Endodermal cell (in vitro differentiated cells): Measurements from ENCODE around the gene SLAMF7. TPM values are rescaled to one million over a fixed set of nuclear protein-coding genes. Genes with fewer than 3 reads are reported as not detected.

ENCODE experiments used
- DNase-seq: peaks from one replicate; pipeline ENCODE4 v3.0.0-alpha.2; 2017
- H3K27ac ChIP-seq: 2 replicates; pipeline ENCODE4 v1.5.1; 2013; ENCODE audit warnings: mild to moderate bottlenecking, low read depth, low read length, moderate library complexity
- H3K27me3 ChIP-seq: 2 replicates; pipeline ENCODE4 v1.6.1; 2013; ENCODE audit warnings: mild to moderate bottlenecking, low read length, moderate library complexity; ENCODE audit not compliant: insufficient read depth, control insufficient read depth, poor library complexity, severe bottlenecking
- H3K36me3 ChIP-seq: 2 replicates; pipeline ENCODE4 v1.7.0; 2013; ENCODE audit warnings: mild to moderate bottlenecking, low read length, moderate library complexity; ENCODE audit not compliant: control insufficient read depth, insufficient read depth
- H3K4me1 ChIP-seq: one replicate; pipeline ENCODE4 v1.7.0; 2013; ENCODE audit warnings: low read length; ENCODE audit not compliant: control insufficient read depth, insufficient read depth
- H3K4me3 ChIP-seq: 2 replicates; pipeline ENCODE4 v1.5.1; 2013; ENCODE audit warnings: mild to moderate bottlenecking, low read length, moderate library complexity
- H3K9ac ChIP-seq: 2 replicates; pipeline ENCODE4 v1.6.1; 2013; ENCODE audit warnings: mild to moderate bottlenecking, low read length, moderate library complexity; ENCODE audit not compliant: poor library complexity, severe bottlenecking; ENCODE audit errors: extremely low read depth
- H3K9me3 ChIP-seq: 2 replicates; pipeline ENCODE4 v1.6.1; 2013; ENCODE audit warnings: mild to moderate bottlenecking, low read length, moderate library complexity; ENCODE audit not compliant: control insufficient read depth
- H3K27ac Mint-ChIP-seq: 2 replicates; pipeline ENCODE4 v1.8.0; 2020; ENCODE audit warnings: mixed read lengths
- H3K27me3 Mint-ChIP-seq: 2 replicates; pipeline ENCODE4 v1.8.0; 2021; ENCODE audit warnings: mild to moderate bottlenecking, mixed read lengths; ENCODE audit not compliant: insufficient read depth
- H3K36me3 Mint-ChIP-seq: 2 replicates; pipeline ENCODE4 v1.8.0; 2020; ENCODE audit warnings: low read depth, mixed read lengths
- H3K4me1 Mint-ChIP-seq: 2 replicates; pipeline ENCODE4 v1.8.0; 2020; ENCODE audit warnings: mixed read lengths
- H3K4me3 Mint-ChIP-seq: 2 replicates; pipeline ENCODE4 v1.8.0; 2020; ENCODE audit warnings: mild to moderate bottlenecking, moderate library complexity, mixed read lengths
- H3K9me3 Mint-ChIP-seq: 2 replicates; pipeline ENCODE4 v1.8.0; 2020; ENCODE audit warnings: mild to moderate bottlenecking, mixed read lengths
- WGBS, 2 experiments: methylation state at CpG; one replicate each; pipeline versions ENCODE4 v1.1.5 to v1.1.7; 2013; ENCODE audit warnings: missing lambda C conversion rate in 2 of 2, mixed read lengths in 1 of 2; ENCODE audit not compliant: insufficient coverage in 1 of 2, insufficient read length in 1 of 2; 5-methylcytosine and 5-hydroxymethylcytosine counted together
- total RNA-seq, 2 donors: library from RNA; stranded (reverse); fragmentation: NEBNext Ultra II Directional in 1 of 2; extraction: Animal tissue kit (Norgen Biotek cat#: 25700) in 1 of 2; gene quantifications; 2 replicates in 1 of 2; 3 replicates in 1 of 2; pipeline ENCODE4 v1.2.1, GENCODE V29; 2021
- TF ChIP-seq, protein P1 (sequence below): fragments of 200-600 bp; sonication (generic); conservative IDR thresholded peaks from 2 replicates; pipeline ENCODE4 v1.5.0; 2021; ENCODE audit warnings: antibody characterized with exemption, mild to moderate bottlenecking

The SLAMF7 gene
- total RNA-seq, 2 donors from 2014 or later: not detected

DNA sequence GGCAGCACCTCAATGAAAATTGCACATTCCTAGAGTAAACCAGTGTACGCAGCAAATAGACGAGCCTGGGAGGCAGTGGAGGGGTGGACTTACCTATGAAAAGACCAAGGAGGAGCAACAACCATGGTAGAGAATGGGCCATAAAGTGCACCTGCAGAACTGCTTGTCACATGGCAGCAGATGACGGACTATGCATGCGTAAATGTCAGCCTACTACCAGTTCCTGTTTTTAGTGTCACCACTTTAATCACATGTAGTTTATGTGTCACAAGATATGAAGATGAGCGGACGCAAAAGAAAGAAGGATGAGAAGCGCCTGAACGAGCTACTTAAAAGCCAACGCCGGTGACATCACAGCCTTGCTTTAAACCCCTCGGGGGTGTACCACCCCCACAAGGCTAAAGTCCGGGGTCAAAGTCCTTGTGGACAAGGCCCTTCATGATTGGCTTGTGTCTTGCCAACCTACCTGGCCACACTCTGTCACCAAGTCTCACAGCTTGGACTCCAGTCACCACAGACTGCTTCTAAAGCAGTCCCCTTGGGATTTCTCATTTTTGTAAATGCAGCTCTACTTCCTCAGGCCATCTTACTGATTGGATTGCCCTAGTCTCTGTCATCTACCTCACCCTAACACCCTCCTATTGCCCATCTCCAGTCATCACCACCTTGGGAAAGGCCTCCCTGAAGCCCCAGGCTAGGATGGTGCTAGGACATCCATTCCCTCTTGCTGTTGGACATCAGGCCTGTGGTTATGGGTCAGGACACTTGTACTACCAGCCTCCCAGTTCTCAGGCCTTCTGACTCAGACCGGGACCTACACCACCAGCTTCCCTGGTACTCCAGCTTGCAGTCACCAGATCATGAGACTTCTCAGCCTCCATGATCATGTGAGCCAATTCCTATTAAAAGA is 50.9 kb downstream of the SLAMF7 start:
- Mint-ChIP-seq H3K36me3 (no peaks in the 10 kb centered on the region), H3K27ac (no peak overlapping the region), H3K27me3 (no peaks in the 10 kb centered on the region), H3K4me3 (no peak overlapping the region), H3K4me1 (no peaks in the 10 kb centered on the region), H3K9me3 (peaks cover 2% of the 10 kb centered on the region)
- Histone ChIP-seq H3K27me3 (no peaks in the 10 kb centered on the region), H3K4me3 (no peak overlapping the region), H3K9me3 (peaks cover 2% of the 10 kb centered on the region), H3K36me3 (no peaks in the 10 kb centered on the region), H3K9ac (no peak overlapping the region), H3K4me1 (no peaks in the 10 kb centered on the region), H3K27ac (no peak overlapping the region)
- 94 to 96% methylated on average over 11 to 13 of the region's 13 CpGs for WGBS, 2 experiments
- TF ChIP-seq, protein P1, sequence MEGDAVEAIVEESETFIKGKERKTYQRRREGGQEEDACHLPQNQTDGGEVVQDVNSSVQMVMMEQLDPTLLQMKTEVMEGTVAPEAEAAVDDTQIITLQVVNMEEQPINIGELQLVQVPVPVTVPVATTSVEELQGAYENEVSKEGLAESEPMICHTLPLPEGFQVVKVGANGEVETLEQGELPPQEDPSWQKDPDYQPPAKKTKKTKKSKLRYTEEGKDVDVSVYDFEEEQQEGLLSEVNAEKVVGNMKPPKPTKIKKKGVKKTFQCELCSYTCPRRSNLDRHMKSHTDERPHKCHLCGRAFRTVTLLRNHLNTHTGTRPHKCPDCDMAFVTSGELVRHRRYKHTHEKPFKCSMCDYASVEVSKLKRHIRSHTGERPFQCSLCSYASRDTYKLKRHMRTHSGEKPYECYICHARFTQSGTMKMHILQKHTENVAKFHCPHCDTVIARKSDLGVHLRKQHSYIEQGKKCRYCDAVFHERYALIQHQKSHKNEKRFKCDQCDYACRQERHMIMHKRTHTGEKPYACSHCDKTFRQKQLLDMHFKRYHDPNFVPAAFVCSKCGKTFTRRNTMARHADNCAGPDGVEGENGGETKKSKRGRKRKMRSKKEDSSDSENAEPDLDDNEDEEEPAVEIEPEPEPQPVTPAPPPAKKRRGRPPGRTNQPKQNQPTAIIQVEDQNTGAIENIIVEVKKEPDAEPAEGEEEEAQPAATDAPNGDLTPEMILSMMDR: no peak
- DNase-seq: no peak

GRCh38 chr1:160794376-160794775 is 55.3 kb downstream of the SLAMF7 start:
- H3K36me3 Mint-ChIP-seq: no peaks in the 10 kb centered on the region
- WGBS, 2 experiments: 57 to 58% methylated on average over 3 of the region's 3 CpGs
- no peaks in the 10 kb centered on the region for H3K9me3 Mint-ChIP-seq
- Histone ChIP-seq H3K36me3 (no peaks in the 10 kb centered on the region), H3K27me3 (no peaks in the 10 kb centered on the region), H3K9ac (no peak overlapping the region), H3K4me3 (no peak overlapping the region), H3K4me1 (no peaks in the 10 kb centered on the region), H3K9me3 (peaks cover 8% of the 10 kb centered on the region), H3K27ac (no peak overlapping the region)
- TF ChIP-seq, protein P1: no peak
- H3K4me3 Mint-ChIP-seq: no peak overlapping the region
- no peak for DNase-seq
- no peak overlapping the region for H3K27ac Mint-ChIP-seq
- H3K4me1 Mint-ChIP-seq: no peaks in the 10 kb centered on the region
- H3K27me3 Mint-ChIP-seq: no peaks in the 10 kb centered on the region

GRCh38 chr1:160795951-160796383 is 56.9 kb downstream of the SLAMF7 start, which contains the start of gene LY9:
Gene LY9, plus strand, starts transcription at chr1:160796174. Its CDS starts 14 bp downstream, at chr1:160796188.
- no peaks in the 10 kb centered on the region for H3K27me3 Mint-ChIP-seq
- Histone ChIP-seq H3K27ac (no peak within 1 kb of the TSS), H3K36me3 (no peaks in the 10 kb centered on the region), H3K27me3 (no peaks in the 10 kb centered on the region), H3K4me3 (no peak within 1 kb of the TSS), H3K4me1 (no peaks in the 10 kb centered on the region), H3K9ac (no peak within 1 kb of the TSS), H3K9me3 (peaks cover 8% of the 10 kb centered on the region)
- TF ChIP-seq, protein P1: no peak
- WGBS, 2 experiments: 96% methylated on average over 3 to 4 of the region's 4 CpGs
- no peaks in the 10 kb centered on the region for H3K36me3 Mint-ChIP-seq
- H3K9me3 Mint-ChIP-seq: no peaks in the 10 kb centered on the region
- no peak within 1 kb of the TSS for H3K27ac Mint-ChIP-seq
- DNase-seq: no peak
- no peaks in the 10 kb centered on the region for H3K4me1 Mint-ChIP-seq
- H3K4me3 Mint-ChIP-seq: no peak within 1 kb of the TSS
